ENCODE measurements around the gene MRTFB. TPM values are rescaled to one million over a fixed set of nuclear protein-coding genes. Genes with fewer than 3 reads are reported as not detected.
"Not testable (repeated sequence)": the region's sequence is repeated elsewhere in the genome, so short reads cannot be mapped to it uniquely, and the experiment has no call there.

The MRTFB gene
- polyA plus RNA-seq, 4 donors: 3.1 to 20.2 (median 9.4) TPM

GRCh38 chr16:14122430-14122829 lies 51.3 kb downstream of the MRTFB start:
- H3K27me3 ChIP-seq (ENCODE audit: control insufficient read depth in 3 of 3, insufficient read depth in 3 of 3, low read length in 3 of 3); DNase-seq; H3K4me1 ChIP-seq (ENCODE audit: control insufficient read depth in 3 of 3, insufficient read depth in 2 of 3, low read depth in 1 of 3, low read length in 2 of 3); H3K27ac ChIP-seq (ENCODE audit: low read depth in 1 of 3, low read length in 2 of 3); H3K9me3 ChIP-seq (ENCODE audit: control insufficient read depth in 2 of 2, insufficient read depth in 1 of 2, low read depth in 1 of 2, low read length in 1 of 2); FAIRE-seq; H3K36me3 ChIP-seq (ENCODE audit: control insufficient read depth in 3 of 3, insufficient read depth in 2 of 3, low read depth in 1 of 3, low read length in 3 of 3); H3K4me3 ChIP-seq (ENCODE audit: low read depth in 1 of 3, low read length in 3 of 3): not testable (repeated sequence)
- 99 to 100% (median 99%) methylated on average over 3 of the region's 3 CpGs for WGBS, 3 donors

DNA sequence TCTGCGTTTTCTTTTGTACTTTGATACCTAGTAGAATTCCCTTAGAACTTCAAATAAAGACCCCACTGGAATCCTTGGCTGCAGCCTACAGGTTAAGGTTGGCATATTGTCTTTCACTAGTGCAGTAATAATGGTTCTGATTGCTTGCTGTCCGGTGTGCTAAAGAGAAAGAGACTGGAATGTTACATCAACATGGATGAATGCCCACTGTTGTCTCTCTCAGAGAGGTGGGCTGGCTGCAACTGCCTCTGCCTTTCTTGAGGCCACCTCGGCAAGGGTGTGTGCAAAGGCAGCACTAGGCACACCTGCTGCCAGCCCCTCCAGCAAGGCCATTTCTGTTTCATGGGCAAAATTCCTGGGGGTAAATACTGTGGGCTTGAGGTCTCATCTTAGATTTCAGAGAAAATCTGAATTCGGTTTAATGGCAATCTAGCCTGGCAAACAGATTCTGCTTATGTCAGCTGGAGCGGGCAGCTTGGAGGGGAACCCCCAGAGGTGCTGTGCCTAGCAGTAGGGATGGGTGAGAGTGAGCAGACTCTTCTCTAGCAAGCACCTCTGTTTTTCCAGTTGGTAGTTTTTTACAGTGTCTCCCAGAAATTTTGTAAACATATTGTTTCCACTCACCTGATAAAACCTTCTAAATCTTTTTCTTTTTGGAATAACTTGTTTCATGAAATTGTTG lies 54.0 kb downstream of the MRTFB start:
- Histone ChIP-seq H3K27me3 (ENCODE audit: control insufficient read depth in 3 of 3, insufficient read depth in 3 of 3, low read length in 3 of 3) (no peaks in the 10 kb centered on the region), H3K9me3 (ENCODE audit: control insufficient read depth in 2 of 2, insufficient read depth in 1 of 2, low read depth in 1 of 2, low read length in 1 of 2) (no peaks in the 10 kb centered on the region), H3K27ac (ENCODE audit: low read depth in 1 of 3, low read length in 2 of 3) (no peak overlapping the region), H3K36me3 (ENCODE audit: control insufficient read depth in 3 of 3, insufficient read depth in 2 of 3, low read depth in 1 of 3, low read length in 3 of 3) (no peaks in the 10 kb centered on the region), H3K4me1 (ENCODE audit: control insufficient read depth in 3 of 3, insufficient read depth in 2 of 3, low read depth in 1 of 3, low read length in 2 of 3) (peaks cover 0 to 2% (median 0%) of the 10 kb centered on the region in 3 donors), H3K4me3 (ENCODE audit: low read depth in 1 of 3, low read length in 3 of 3) (no peak overlapping the region)
- FAIRE-seq (no peak), DNase-seq (no peak)
- WGBS, 3 donors: 80 to 82% (median 81%) methylated on average over 5 of the region's 5 CpGs

- FAIRE-seq: no peak
- 83 to 93% (median 88%) methylated on average over 3 of the region's 3 CpGs for WGBS, 3 donors
Measured at GRCh38 chr16:14125708-14126107, 54.6 kb downstream of the MRTFB start.

DNA sequence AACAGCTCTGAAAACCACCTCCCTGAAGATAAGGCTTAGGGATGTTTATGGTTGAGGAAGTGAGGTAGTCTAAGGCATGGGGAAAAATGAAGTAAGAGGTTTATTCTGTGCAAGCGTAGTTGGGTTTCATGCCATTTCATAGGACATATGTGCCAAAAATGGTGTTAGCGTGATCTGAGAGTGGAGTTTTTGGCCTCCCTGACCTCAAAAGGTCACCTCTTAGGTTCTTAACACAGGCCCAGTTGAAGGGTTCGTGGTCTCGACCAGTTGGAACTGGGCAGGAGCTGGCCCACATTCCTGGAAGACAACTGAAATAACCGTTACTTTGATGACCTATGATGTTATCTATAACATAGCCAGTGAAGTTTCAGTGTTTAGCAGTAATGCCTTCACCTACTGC lies 57.0 kb downstream of the MRTFB start:
- Histone ChIP-seq H3K27me3 (ENCODE audit: control insufficient read depth in 3 of 3, insufficient read depth in 3 of 3, low read length in 3 of 3) (no peaks in the 10 kb centered on the region), H3K36me3 (ENCODE audit: control insufficient read depth in 3 of 3, insufficient read depth in 2 of 3, low read depth in 1 of 3, low read length in 3 of 3) (no peaks in the 10 kb centered on the region), H3K9me3 (ENCODE audit: control insufficient read depth in 2 of 2, insufficient read depth in 1 of 2, low read depth in 1 of 2, low read length in 1 of 2) (no peaks in the 10 kb centered on the region), H3K27ac (ENCODE audit: low read depth in 1 of 3, low read length in 2 of 3) (no peak overlapping the region), H3K4me1 (ENCODE audit: control insufficient read depth in 3 of 3, insufficient read depth in 2 of 3, low read depth in 1 of 3, low read length in 2 of 3) (no peaks in the 10 kb centered on the region), H3K4me3 (ENCODE audit: low read depth in 1 of 3, low read length in 3 of 3) (no peak overlapping the region)
- FAIRE-seq: no peak
- DNase-seq: no peak
- 96 to 98% (median 96%) methylated on average over 5 of the region's 5 CpGs for WGBS, 3 donors

More at GRCh38 chr16:14125708-14126107, 54.6 kb downstream of the MRTFB start:
- Histone ChIP-seq H3K27me3 (ENCODE audit: control insufficient read depth in 3 of 3, insufficient read depth in 3 of 3, low read length in 3 of 3) (no peaks in the 10 kb centered on the region), H3K9me3 (ENCODE audit: control insufficient read depth in 2 of 2, insufficient read depth in 1 of 2, low read depth in 1 of 2, low read length in 1 of 2) (no peaks in the 10 kb centered on the region), H3K4me3 (ENCODE audit: low read depth in 1 of 3, low read length in 3 of 3) (no peak overlapping the region), H3K4me1 (ENCODE audit: control insufficient read depth in 3 of 3, insufficient read depth in 2 of 3, low read depth in 1 of 3, low read length in 2 of 3) (no peaks in the 10 kb centered on the region), H3K27ac (ENCODE audit: low read depth in 1 of 3, low read length in 2 of 3) (no peak overlapping the region), H3K36me3 (ENCODE audit: control insufficient read depth in 3 of 3, insufficient read depth in 2 of 3, low read depth in 1 of 3, low read length in 3 of 3) (no peaks in the 10 kb centered on the region)
- DNase-seq: no peak

DNA sequence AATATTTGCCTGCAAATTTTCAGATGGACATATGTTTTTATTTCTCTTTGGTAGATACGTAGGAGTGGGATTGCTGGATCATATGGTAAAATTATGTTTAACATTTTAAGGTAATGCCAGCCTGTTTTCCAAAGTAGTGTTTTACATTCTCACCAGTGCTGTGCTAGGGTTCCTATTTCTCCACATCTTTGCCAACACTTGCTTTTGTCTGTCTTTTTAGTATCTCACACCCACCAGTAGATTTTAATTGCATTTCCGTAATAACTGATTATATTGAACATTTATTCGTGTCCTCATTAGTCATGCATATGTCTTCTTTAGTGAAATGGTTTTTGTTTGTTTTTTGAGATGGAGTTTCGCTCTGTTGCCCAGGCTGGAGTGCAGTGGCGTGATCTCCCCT lies 58.4 kb downstream of the MRTFB start:
- 93 to 99% (median 99%) methylated on average over 5 of the region's 5 CpGs for WGBS, 3 donors
- DNase-seq (no peak), FAIRE-seq (no peak)
- Histone ChIP-seq H3K36me3 (ENCODE audit: control insufficient read depth in 3 of 3, insufficient read depth in 2 of 3, low read depth in 1 of 3, low read length in 3 of 3) (no peaks in the 10 kb centered on the region), H3K27me3 (ENCODE audit: control insufficient read depth in 3 of 3, insufficient read depth in 3 of 3, low read length in 3 of 3) (no peaks in the 10 kb centered on the region), H3K9me3 (ENCODE audit: control insufficient read depth in 2 of 2, insufficient read depth in 1 of 2, low read depth in 1 of 2, low read length in 1 of 2) (no peaks in the 10 kb centered on the region), H3K4me1 (ENCODE audit: control insufficient read depth in 3 of 3, insufficient read depth in 2 of 3, low read depth in 1 of 3, low read length in 2 of 3) (no peaks in the 10 kb centered on the region), H3K4me3 (ENCODE audit: low read depth in 1 of 3, low read length in 3 of 3) (no peak overlapping the region), H3K27ac (ENCODE audit: low read depth in 1 of 3, low read length in 2 of 3) (no peak overlapping the region)

- no peak for FAIRE-seq
- Histone ChIP-seq H3K9me3 (ENCODE audit: control insufficient read depth in 2 of 2, insufficient read depth in 1 of 2, low read depth in 1 of 2, low read length in 1 of 2) (no peaks in the 10 kb centered on the region), H3K36me3 (ENCODE audit: control insufficient read depth in 3 of 3, insufficient read depth in 2 of 3, low read depth in 1 of 3, low read length in 3 of 3) (no peaks in the 10 kb centered on the region), H3K27ac (ENCODE audit: low read depth in 1 of 3, low read length in 2 of 3) (no peak overlapping the region), H3K4me3 (ENCODE audit: low read depth in 1 of 3, low read length in 3 of 3) (no peak overlapping the region), H3K27me3 (ENCODE audit: control insufficient read depth in 3 of 3, insufficient read depth in 3 of 3, low read length in 3 of 3) (no peaks in the 10 kb centered on the region), H3K4me1 (ENCODE audit: control insufficient read depth in 3 of 3, insufficient read depth in 2 of 3, low read depth in 1 of 3, low read length in 2 of 3) (no peaks in the 10 kb centered on the region)
- WGBS, 3 donors: 28 to 59% (median 42%) methylated on average over 4 of the region's 4 CpGs
- DNase-seq: peak; percentile 55 to 65
Measured at GRCh38 chr16:14131774-14132695, 60.9 kb downstream of the MRTFB start.

GRCh38 chr16:14132696-14133048 lies 61.6 kb downstream of the MRTFB start:
- Histone ChIP-seq H3K27me3 (ENCODE audit: control insufficient read depth in 3 of 3, insufficient read depth in 3 of 3, low read length in 3 of 3) (no peaks in the 10 kb centered on the region), H3K36me3 (ENCODE audit: control insufficient read depth in 3 of 3, insufficient read depth in 2 of 3, low read depth in 1 of 3, low read length in 3 of 3) (no peaks in the 10 kb centered on the region), H3K4me3 (ENCODE audit: low read depth in 1 of 3, low read length in 3 of 3) (no peak overlapping the region), H3K4me1 (ENCODE audit: control insufficient read depth in 3 of 3, insufficient read depth in 2 of 3, low read depth in 1 of 3, low read length in 2 of 3) (no peaks in the 10 kb centered on the region), H3K27ac (ENCODE audit: low read depth in 1 of 3, low read length in 2 of 3) (no peak overlapping the region), H3K9me3 (ENCODE audit: control insufficient read depth in 2 of 2, insufficient read depth in 1 of 2, low read depth in 1 of 2, low read length in 1 of 2) (no peaks in the 10 kb centered on the region)
- 84 to 88% (median 87%) methylated on average over 4 of the region's 4 CpGs for WGBS, 3 donors
- FAIRE-seq: no peak
- DNase-seq: peak in 1 of 2 donors; percentile 12

DNA sequence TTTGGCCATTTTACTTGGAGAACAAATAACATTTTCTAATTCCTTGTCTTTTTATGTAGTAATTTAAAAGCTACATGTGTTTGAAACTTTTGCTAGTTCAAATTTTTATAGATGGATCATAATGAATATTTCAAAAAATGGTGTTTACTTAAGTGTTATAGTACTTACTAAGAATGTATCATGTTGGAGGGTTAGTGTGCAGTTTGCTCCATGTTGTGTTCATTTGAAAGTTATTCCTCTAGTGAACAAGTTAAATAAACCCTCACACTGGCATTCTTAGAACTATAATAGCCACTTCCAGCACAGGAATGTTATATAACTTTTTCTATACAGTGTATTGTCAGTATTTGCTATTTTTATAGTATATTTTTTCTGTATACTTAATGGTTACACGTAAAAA lies 62.8 kb downstream of the MRTFB start:
- FAIRE-seq (no peak), DNase-seq (no peak)
- WGBS, 3 donors: 54 to 83% (median 70%) methylated on average over 1 of the region's 1 CpG
- Histone ChIP-seq H3K27ac (ENCODE audit: low read depth in 1 of 3, low read length in 2 of 3) (no peak overlapping the region), H3K4me3 (ENCODE audit: low read depth in 1 of 3, low read length in 3 of 3) (no peak overlapping the region), H3K27me3 (ENCODE audit: control insufficient read depth in 3 of 3, insufficient read depth in 3 of 3, low read length in 3 of 3) (no peaks in the 10 kb centered on the region), H3K9me3 (ENCODE audit: control insufficient read depth in 2 of 2, insufficient read depth in 1 of 2, low read depth in 1 of 2, low read length in 1 of 2) (peaks cover 0 to 2% of the 10 kb centered on the region in 2 donors), H3K4me1 (ENCODE audit: control insufficient read depth in 3 of 3, insufficient read depth in 2 of 3, low read depth in 1 of 3, low read length in 2 of 3) (no peaks in the 10 kb centered on the region), H3K36me3 (ENCODE audit: control insufficient read depth in 3 of 3, insufficient read depth in 2 of 3, low read depth in 1 of 3, low read length in 3 of 3) (peaks cover 0 to 2% (median 0%) of the 10 kb centered on the region in 3 donors)
